HCT116 (cell line): ENCODE measurements around the gene IMMP2L. TPM values are rescaled to one million over a fixed set of nuclear protein-coding genes. Genes with fewer than 3 reads are reported as not detected.
A peak's percentile ranks its signal among the peaks of the same experiment; 100 is the strongest.

Source experiments
- ATAC-seq: fragments of 200-7000 bp; cut with Tn5 transposase; 2 replicates; pipeline ENCODE4 v1.9.1; 2020; ENCODE audit warnings: mild to moderate bottlenecking, moderate library complexity
- BruUV-seq: library from RNA; stranded (reverse); fragments of 400-500 nt; replicated peaks from 2 replicates; lab custom pipeline; 2021; lab: Mats Ljungman, UMichigan
- CTCF ChIA-PET: fragments of 300-600 bp; sonication (Branson Sonifier 250); formaldehyde crosslinking; loops from one replicate; lab custom pipeline; 2021; ENCODE audit warnings: antibody characterized with exemption; lab: Charles Lee
- POLR2A ChIA-PET: fragments of 300-600, 350-600 bp; sonication (Branson Sonifier 250); formaldehyde crosslinking; loops from one replicate; lab custom pipeline; 2021; ENCODE audit warnings: antibody characterized with exemption; lab: Charles Lee
- RAD21 ChIA-PET, 2 experiments: fragments of 300-600 bp; sonication (Branson Sonifier 250); formaldehyde crosslinking; loops; one replicate each; lab custom pipeline; 2023; ENCODE audit warnings: low total read pairs in 2 of 2; ENCODE audit not compliant: uncharacterized antibody in 2 of 2, unreplicated experiment in 2 of 2, low non-redundant PET in 1 of 2; lab: Charles Lee
- DNase-seq: peaks from one replicate; pipeline ENCODE4 v3.0.0-alpha.2; 2010; ENCODE audit warnings: low read depth, low spot score
- H2AFZ ChIP-seq: fragments of 200-600 bp; shearing (Covaris generic), sonication (generic); 2 replicates; pipeline ENCODE4 v1.6.1; 2017; ENCODE audit warnings: low read depth, mixed run types, mixed read lengths, antibody characterized with exemption, low read length; ENCODE audit not compliant: poor library complexity, severe bottlenecking
- H3K27ac ChIP-seq: 2 replicates; pipeline ENCODE4 v1.5.1; 2012; ENCODE audit warnings: low read depth, low read length
- H3K27me3 ChIP-seq: fragments of 200-600 bp; sonication (generic); 2 replicates; pipeline ENCODE4 v1.6.1; 2016; ENCODE audit warnings: mixed run types, low read length, mixed read lengths; ENCODE audit not compliant: insufficient read depth
- H3K36me3 ChIP-seq, 2 experiments: fragments of 200-500 bp in 1 of 2; fragments of 200-600 bp in 1 of 2; sonication (Bioruptor generic) in 1 of 2; sonication (generic) in 1 of 2; 2 replicates each; pipeline versions ENCODE4 v1.5.1 to v1.6.1; 2014 to 2016; ENCODE audit warnings: low read length in 2 of 2, inconsistent platforms in 1 of 2, mixed read lengths in 1 of 2, mixed run types in 1 of 2; ENCODE audit not compliant: insufficient read depth in 2 of 2, control insufficient read depth in 1 of 2
- H3K4me1 ChIP-seq, 2 experiments: fragments of 200-600 bp in 1 of 2; sonication (generic) in 1 of 2; 2 replicates each; pipeline versions ENCODE4 v1.5.1 to v1.6.1; 2012 to 2017; ENCODE audit warnings: low read length in 2 of 2, inconsistent platforms in 1 of 2, mild to moderate bottlenecking in 1 of 2, mixed read lengths in 1 of 2, mixed run types in 1 of 2, moderate library complexity in 1 of 2; ENCODE audit not compliant: insufficient read depth in 2 of 2, control insufficient read depth in 1 of 2
- H3K4me2 ChIP-seq: fragments of 200-600 bp; sonication (generic); 2 replicates; pipeline ENCODE4 v1.6.1; 2017; ENCODE audit warnings: mixed run types, low read length, mixed read lengths
- H3K4me3 ChIP-seq, 2 experiments: fragments of 200-600 bp in 1 of 2; sonication (generic) in 1 of 2; replicated peaks in 1 of 2; 2 replicates each; pipeline ENCODE4 v1.5.1; 2011 to 2016; ENCODE audit warnings: low read length in 2 of 2, control low read depth in 1 of 2, low read depth in 1 of 2, mild to moderate bottlenecking in 1 of 2, mixed read lengths in 1 of 2, mixed run types in 1 of 2
- H3K79me2 ChIP-seq: fragments of 200-600 bp; sonication (generic); 2 replicates; pipeline ENCODE4 v1.6.1; 2017; ENCODE audit warnings: mild to moderate bottlenecking, mixed run types, low read length, moderate library complexity, mixed read lengths; ENCODE audit not compliant: insufficient read depth
- H3K9ac ChIP-seq: fragments of 200-600 bp; sonication (generic); 2 replicates; pipeline ENCODE4 v1.6.1; 2016; ENCODE audit warnings: low read length, mixed read lengths
- H3K9me2 ChIP-seq: fragments of 200-600 bp; sonication (generic), shearing (Covaris generic); 2 replicates; pipeline ENCODE4 v1.6.1; 2017; ENCODE audit warnings: mixed run types, mild to moderate bottlenecking, moderate library complexity; ENCODE audit not compliant: insufficient read depth
- H3K9me3 ChIP-seq, 2 experiments: fragments of 200-500 bp in 1 of 2; fragments of 200-600 bp in 1 of 2; sonication (Bioruptor generic) in 1 of 2; sonication (generic) in 1 of 2; 2 replicates each; pipeline ENCODE4 v1.6.1; 2014 to 2017; ENCODE audit warnings: low read length in 2 of 2, mixed read lengths in 2 of 2, inconsistent platforms in 1 of 2, low read depth in 1 of 2, mild to moderate bottlenecking in 1 of 2, mixed run types in 1 of 2, moderate library complexity in 1 of 2; ENCODE audit not compliant: control insufficient read depth in 1 of 2, insufficient read depth in 1 of 2
- H4K20me1 ChIP-seq: fragments of 200-600 bp; sonication (generic), shearing (Covaris generic); 2 replicates; pipeline ENCODE4 v1.6.1; 2017; ENCODE audit warnings: mixed run types, mild to moderate bottlenecking, moderate library complexity; ENCODE audit not compliant: insufficient read depth
- ATF3 ChIP-seq: IDR thresholded peaks from 2 replicates; pipeline ENCODE4 v1.6.1; 2012
- CBX3 ChIP-seq: IDR thresholded peaks from 2 replicates; pipeline ENCODE4 v1.6.1; 2012; ENCODE audit warnings: low read depth
- EZH2 ChIP-seq: fragments of 200-600 bp; sonication (generic); IDR thresholded peaks from 2 replicates; pipeline ENCODE4 v1.6.1; 2017; ENCODE audit warnings: antibody characterized with exemption, mixed run types
- EZH2phosphoT487 ChIP-seq: fragments of 200-600 bp; IDR thresholded peaks from 2 replicates; pipeline ENCODE4 v1.6.1; 2018; ENCODE audit warnings: antibody characterized with exemption, borderline replicate concordance
- RAD21 ChIP-seq: IDR thresholded peaks from 2 replicates; pipeline ENCODE4 v1.6.1; 2012; ENCODE audit warnings: low read depth, mild to moderate bottlenecking
- SP1 ChIP-seq: IDR thresholded peaks from 2 replicates; pipeline ENCODE4 v1.6.1; 2012; ENCODE audit warnings: low read depth
- SRF ChIP-seq: IDR thresholded peaks from 2 replicates; pipeline ENCODE4 v1.6.1; 2012; ENCODE audit warnings: low read depth
- TCF7L2 ChIP-seq: IDR thresholded peaks from 2 replicates; pipeline ENCODE4 v1.7.0; 2011; ENCODE audit warnings: borderline replicate concordance, inconsistent platforms; ENCODE audit not compliant: insufficient read depth, insufficient read length; ENCODE audit errors: extremely low read depth
- ZFX ChIP-seq: fragments of 450-650 bp; IDR thresholded peaks from 2 replicates; pipeline ENCODE4 v1.6.1; 2017
- ZNF274 ChIP-seq: fragments of 200-500 bp; sonication (Bioruptor generic); IDR thresholded peaks from 2 replicates; pipeline ENCODE4 v1.6.1; 2014; ENCODE audit warnings: mild to moderate bottlenecking, low read depth, low read length, inconsistent platforms
- intact Hi-C: fragments of 100-400 bp; cut with micrococcal nuclease; formaldehyde crosslinking; loops from 2 replicates; pipeline ENCODE4 v1.10.0; 2022
- total RNA-seq: library from RNA; stranded (reverse); gene quantifications from one replicate; pipeline ENCODE4 v1.2.1, GENCODE V29; 2021; ENCODE audit not compliant: unreplicated experiment
- TF ChIP-seq, protein P1 (sequence below): IDR thresholded peaks from 2 replicates; pipeline ENCODE4 v1.6.1; 2011; ENCODE audit warnings: mild to moderate bottlenecking, low read length, moderate library complexity; ENCODE audit not compliant: insufficient replicate concordance; ENCODE audit errors: extremely low read depth

IMMP2L gene
- total RNA-seq, 1 experiment from 2014 or later, result 21.1 TPM

DNA sequence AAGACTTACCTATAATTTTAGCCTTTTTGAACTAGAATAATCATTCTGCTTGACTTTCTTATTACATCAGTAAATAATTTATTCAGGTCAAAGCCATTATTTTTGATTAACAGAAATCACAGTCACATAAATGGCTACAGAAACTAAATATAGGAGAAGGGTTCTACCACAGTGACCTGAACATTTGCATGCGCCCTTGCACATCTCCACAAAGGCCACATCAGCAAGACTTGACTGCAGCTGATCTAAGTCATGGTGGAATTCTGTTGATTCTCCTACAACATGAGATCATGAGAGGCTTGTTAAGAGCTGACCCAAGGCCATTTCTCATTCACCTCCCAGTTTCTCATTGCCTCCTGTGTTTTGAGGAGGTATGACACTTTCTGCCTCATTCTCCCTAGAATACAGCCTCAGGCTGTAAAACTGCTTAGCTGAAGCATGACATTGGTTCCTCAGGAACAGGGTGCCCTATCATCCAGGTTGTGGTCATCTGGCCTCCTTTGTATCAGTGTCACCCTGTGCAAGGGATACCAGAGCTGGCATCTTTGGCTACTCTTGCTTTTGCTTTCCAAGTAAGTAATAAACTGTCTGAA, 6.7 kb upstream of the IMMP2L start:
- H3K4me2 ChIP-seq, result no peak overlapping the region
- H3K9me3 ChIP-seq, result no peaks in the 10 kb centered on the region
- CTCF ChIA-PET, result no interaction called here

GRCh38 chr7:111568419-111568818, 6.1 kb upstream of the IMMP2L start:
- ATAC-seq (no peak), DNase-seq (no peak)
- Histone ChIP-seq H3K4me2 (no peak overlapping the region), H3K4me1 (no peaks in the 10 kb centered on the region), H4K20me1 (no peaks in the 10 kb centered on the region), H3K9me2 (no peaks in the 10 kb centered on the region), H3K27me3 (no peaks in the 10 kb centered on the region), H3K36me3 (no peaks in the 10 kb centered on the region), H3K79me2 (no peaks in the 10 kb centered on the region), H3K4me3 (no peak overlapping the region), H3K27ac (no peak overlapping the region), H2AFZ (no peak overlapping the region), H3K9ac (no peak overlapping the region), H3K9me3 (no peaks in the 10 kb centered on the region)
- POLR2A ChIA-PET, result no interaction called here
- RAD21 ChIA-PET, result no interaction called here
- intact Hi-C loops, result no loop called here
- CTCF ChIA-PET, result no interaction called here
- no TSS peak for BruUV-seq
- TF ChIP-seq SP1 (no peak), SRF (no peak), ATF3 (no peak), CBX3 (no peak), TCF7L2 (no peak), EZH2 (no peak)
- TF ChIP-seq, protein P1, sequence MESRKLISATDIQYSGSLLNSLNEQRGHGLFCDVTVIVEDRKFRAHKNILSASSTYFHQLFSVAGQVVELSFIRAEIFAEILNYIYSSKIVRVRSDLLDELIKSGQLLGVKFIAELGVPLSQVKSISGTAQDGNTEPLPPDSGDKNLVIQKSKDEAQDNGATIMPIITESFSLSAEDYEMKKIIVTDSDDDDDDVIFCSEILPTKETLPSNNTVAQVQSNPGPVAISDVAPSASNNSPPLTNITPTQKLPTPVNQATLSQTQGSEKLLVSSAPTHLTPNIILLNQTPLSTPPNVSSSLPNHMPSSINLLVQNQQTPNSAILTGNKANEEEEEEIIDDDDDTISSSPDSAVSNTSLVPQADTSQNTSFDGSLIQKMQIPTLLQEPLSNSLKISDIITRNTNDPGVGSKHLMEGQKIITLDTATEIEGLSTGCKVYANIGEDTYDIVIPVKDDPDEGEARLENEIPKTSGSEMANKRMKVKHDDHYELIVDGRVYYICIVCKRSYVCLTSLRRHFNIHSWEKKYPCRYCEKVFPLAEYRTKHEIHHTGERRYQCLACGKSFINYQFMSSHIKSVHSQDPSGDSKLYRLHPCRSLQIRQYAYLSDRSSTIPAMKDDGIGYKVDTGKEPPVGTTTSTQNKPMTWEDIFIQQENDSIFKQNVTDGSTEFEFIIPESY, result no peak

More for the DNA sequence above, 6.7 kb upstream of the IMMP2L start:
- ChIA-PET RAD21 (no interaction called here), POLR2A (no interaction called here)
- Histone ChIP-seq H3K27me3 (no peaks in the 10 kb centered on the region), H3K4me3 (no peak overlapping the region), H2AFZ (no peak overlapping the region), H3K79me2 (no peaks in the 10 kb centered on the region), H3K9me2 (no peaks in the 10 kb centered on the region), H3K9ac (no peak overlapping the region), H3K36me3 (no peaks in the 10 kb centered on the region), H4K20me1 (no peaks in the 10 kb centered on the region), H3K27ac (no peak overlapping the region), H3K4me1 (no peaks in the 10 kb centered on the region)
- ATAC-seq, result peak; percentile 36; the same call in 1 of the 2 replicates
- intact Hi-C loops, result no loop called here
- no TSS peak for BruUV-seq
- TF ChIP-seq SRF (no peak), ZNF274 (no peak), RAD21 (no peak), EZH2 (no peak), EZH2phosphoT487 (no peak), TCF7L2 (no peak), ZFX (no peak)
- TF ChIP-seq, protein P1, result no peak
- TF ChIP-seq, all 23 proteins: peak for 0
- DNase-seq, result no peak
